Measurements from ENCODE around the gene ZSCAN25.
"Not testable (repeated sequence)": the region's sequence is repeated elsewhere in the genome, so short reads cannot be mapped to it uniquely, and the experiment has no call there.

Gene ZSCAN25

GRCh38 chr7:99616359-99617191 lies at the start of gene ZSCAN25:
Gene ZSCAN25 (plus strand): TSS chr7:99616946. CDS start chr7:99619607, 2,661 bp downstream.
- DNase-seq: peak; percentile 95

- DNase-seq: not testable (repeated sequence)
Observed at GRCh38 chr7:99568770-99569169, 48.0 kb upstream of the ZSCAN25 start.

- no peak for DNase-seq
Observed at GRCh38 chr7:99571768-99572167, 45.0 kb upstream of the ZSCAN25 start.

- DNase-seq: no peak
Observed at GRCh38 chr7:99573257-99573656, 43.5 kb upstream of the ZSCAN25 start.

GRCh38 chr7:99576251-99576650 lies 40.5 kb upstream of the ZSCAN25 start:
- DNase-seq: no peak

GRCh38 chr7:99579281-99579955 lies 37.3 kb upstream of the ZSCAN25 start:
- DNase-seq: no peak

- peak; percentile 51 to 67 for DNase-seq
Observed at GRCh38 chr7:99579956-99580777, 36.6 kb upstream of the ZSCAN25 start.

- not testable (repeated sequence) for DNase-seq
Observed at GRCh38 chr7:99580778-99581332, 35.9 kb upstream of the ZSCAN25 start.

GRCh38 chr7:99588868-99589267 lies 27.9 kb upstream of the ZSCAN25 start:
- no peak for DNase-seq

- no peak for DNase-seq
Observed at GRCh38 chr7:99594948-99595745, 21.6 kb upstream of the ZSCAN25 start.

- no peak for DNase-seq
Observed at GRCh38 chr7:99596408-99596955, 20.3 kb upstream of the ZSCAN25 start.

- no peak for DNase-seq
Observed at GRCh38 chr7:99597762-99598501, 18.8 kb upstream of the ZSCAN25 start, which contains the start of gene TMEM225B. Gene TMEM225B (plus strand): TSS chr7:99598267. CDS start chr7:99604389, 6,122 bp downstream.

GRCh38 chr7:99599836-99600235 lies 16.9 kb upstream of the ZSCAN25 start:
- DNase-seq: no peak

- DNase-seq: no peak
Observed at GRCh38 chr7:99601656-99602310, 15.0 kb upstream of the ZSCAN25 start.

- no peak for DNase-seq
Observed at GRCh38 chr7:99605527-99605926, 11.2 kb upstream of the ZSCAN25 start.

- no peak for DNase-seq
Observed at GRCh38 chr7:99606531-99606930, 10.2 kb upstream of the ZSCAN25 start.

- DNase-seq: no peak
Observed at GRCh38 chr7:99607548-99607947, 9.2 kb upstream of the ZSCAN25 start.

- DNase-seq: no peak
Observed at GRCh38 chr7:99614495-99614894, 2.3 kb upstream of the ZSCAN25 start.

GRCh38 chr7:99615989-99616358 lies 772 bp upstream of the ZSCAN25 start:
- no peak for DNase-seq

GRCh38 chr7:99617192-99617781 lies 541 bp downstream of the ZSCAN25 start:
- no peak for DNase-seq
